Astrocyte (in vitro differentiated cells and primary cell): ENCODE results near the gene LIN7B.

Experiments
- CTCF ChIP-seq: IDR thresholded peaks from 2 replicates; pipeline ENCODE4 v1.5.1; 2011; ENCODE audit warnings: low read depth, mild to moderate bottlenecking, inconsistent platforms, low read length, moderate library complexity; ENCODE audit not compliant: insufficient read depth
- EZH2 ChIP-seq: IDR thresholded peaks from 2 replicates; pipeline ENCODE4 v1.6.1; 2012; ENCODE audit warnings: mild to moderate bottlenecking, low read length, inconsistent platforms; ENCODE audit not compliant: insufficient read depth

DNA sequence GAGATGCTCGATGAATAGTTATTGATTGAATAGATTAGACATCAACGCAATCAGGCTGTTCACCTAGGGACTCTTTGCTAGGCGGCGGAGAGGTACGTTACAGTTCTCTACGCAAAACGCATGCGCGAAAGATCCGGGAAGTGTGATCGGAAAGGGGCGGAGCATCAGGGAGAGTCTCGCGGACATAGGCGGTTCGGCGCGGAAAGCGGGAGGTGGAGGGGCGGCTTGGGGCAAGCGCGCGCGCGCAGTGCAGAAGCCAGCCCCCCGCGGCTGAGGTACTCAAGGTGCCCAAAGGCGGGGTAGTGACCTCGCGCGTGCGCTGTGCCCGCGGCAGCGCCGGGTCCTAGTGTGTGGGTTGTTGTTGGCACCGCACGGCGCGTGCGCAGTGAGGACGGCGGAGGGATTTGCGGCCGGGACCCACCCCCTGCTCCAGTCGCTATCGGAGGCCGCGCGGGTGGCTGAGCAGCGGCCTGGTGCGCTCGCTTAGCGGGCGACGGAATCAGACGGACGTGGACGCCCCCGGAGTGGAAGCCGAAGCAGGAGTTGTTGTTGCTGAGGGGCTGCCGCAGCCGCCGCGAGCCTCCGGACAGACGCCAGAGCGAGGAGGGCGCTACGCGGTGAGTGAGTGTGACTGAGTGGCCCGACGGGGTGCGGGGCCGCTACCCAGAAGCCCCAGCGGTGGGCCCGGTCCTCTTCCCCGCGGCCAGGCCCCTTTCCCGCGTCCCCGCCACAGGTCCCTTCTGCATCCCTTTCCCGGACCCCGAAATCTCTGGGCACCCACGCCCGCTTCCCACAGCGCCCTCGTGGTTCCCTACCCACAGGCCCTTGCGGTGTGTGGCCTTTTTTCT, 28.9 kb upstream of the LIN7B start, which contains the start of gene SNRNP70:
- TF ChIP-seq CTCF (no peak), EZH2 (no peak)
